Natural killer cell (primary cell): ENCODE data around the gene DENND2A. TPM values are rescaled to one million over a fixed set of nuclear protein-coding genes. Genes with fewer than 3 reads are reported as not detected.
"Not testable (repeated sequence)": the region's sequence is repeated elsewhere in the genome, so short reads cannot be mapped to it uniquely, and the experiment has no call there.

Experiments
- ATAC-seq, 3 donors: fragments of 150-1000 bp in 2 of 3; fragments of 200-7000 bp in 1 of 3; cut with Tn5 transposase; 1 replicate in 1 of 3; 2 replicates in 2 of 3; pipeline ENCODE4 v1.10.0; 2021; ENCODE audit warnings: mild to moderate bottlenecking in 2 of 3, moderate library complexity in 2 of 3
- DNase-seq, 2 donors: peaks; one replicate each; pipeline versions ENCODE4 v3.0.0 to v3.0.0-alpha.2; 2013 to 2021; ENCODE audit warnings: mixed read lengths in 1 of 2
- H3K27ac ChIP-seq: one replicate; pipeline ENCODE4 v1.5.1; 2013; ENCODE audit warnings: mild to moderate bottlenecking, low read length
- H3K27me3 ChIP-seq: one replicate; pipeline ENCODE4 v1.6.1; 2013; ENCODE audit warnings: low read length; ENCODE audit not compliant: control insufficient read depth, insufficient read depth
- H3K36me3 ChIP-seq: one replicate; pipeline ENCODE4 v1.6.1; 2013; ENCODE audit warnings: low read length; ENCODE audit not compliant: control insufficient read depth, insufficient read depth
- H3K4me1 ChIP-seq: one replicate; pipeline ENCODE4 v1.6.1; 2013; ENCODE audit warnings: low read length; ENCODE audit not compliant: control insufficient read depth, insufficient read depth
- H3K4me3 ChIP-seq: one replicate; pipeline ENCODE4 v1.5.1; 2013; ENCODE audit warnings: low read length
- H3K9me3 ChIP-seq: one replicate; pipeline ENCODE4 v1.6.1; 2013; ENCODE audit warnings: low read length; ENCODE audit not compliant: control insufficient read depth, insufficient read depth
- H3K27ac Mint-ChIP-seq, 2 donors: one replicate each; pipeline ENCODE4 v1.8.0; 2022; ENCODE audit warnings: mild to moderate bottlenecking in 2 of 2, mixed read lengths in 2 of 2, moderate library complexity in 1 of 2
- H3K27me3 Mint-ChIP-seq, 2 donors: one replicate each; pipeline ENCODE4 v1.8.0; 2022; ENCODE audit warnings: low read depth in 2 of 2, mixed read lengths in 2 of 2
- H3K36me3 Mint-ChIP-seq: one replicate; pipeline ENCODE4 v1.8.0; 2022; ENCODE audit warnings: mixed read lengths
- H3K4me1 Mint-ChIP-seq, 2 donors: one replicate each; pipeline ENCODE4 v1.8.0; 2022; ENCODE audit warnings: mixed read lengths in 2 of 2
- H3K4me3 Mint-ChIP-seq: one replicate; pipeline ENCODE4 v1.8.0; 2022; ENCODE audit warnings: mild to moderate bottlenecking, moderate library complexity, mixed read lengths
- H3K9me3 Mint-ChIP-seq, 2 donors: one replicate each; pipeline ENCODE4 v1.8.0; 2022; ENCODE audit warnings: mixed read lengths in 2 of 2
- WGBS: methylation state at CpG from one replicate; pipeline ENCODE4 v1.1.7; 2013; ENCODE audit warnings: missing lambda C conversion rate; ENCODE audit not compliant: insufficient coverage; 5-methylcytosine and 5-hydroxymethylcytosine counted together
- intact Hi-C: fragments of 100-400 bp; cut with micrococcal nuclease; formaldehyde crosslinking; loops from one replicate; pipeline ENCODE4 v1.14.2; 2022
- total RNA-seq, 4 donors: library from RNA; stranded (reverse); fragments of 120-200 nt in 1 of 4; gene quantifications; one replicate each; pipeline versions ENCODE4 v1.2.3 to v1.2.4, GENCODE V29; 2013 to 2022
- TF ChIP-seq, protein P1 (sequence below): fragments of 200-600 bp; IDR thresholded peaks from one replicate; pipeline ENCODE4 v1.8.0; 2022; ENCODE audit warnings: antibody characterized with exemption

Gene DENND2A
- total RNA-seq, 3 donors from 2014 or later (not counting 1 experiment from before 2014, with no cell fraction given): 0.12 TPM; not detected in 2

DNA sequence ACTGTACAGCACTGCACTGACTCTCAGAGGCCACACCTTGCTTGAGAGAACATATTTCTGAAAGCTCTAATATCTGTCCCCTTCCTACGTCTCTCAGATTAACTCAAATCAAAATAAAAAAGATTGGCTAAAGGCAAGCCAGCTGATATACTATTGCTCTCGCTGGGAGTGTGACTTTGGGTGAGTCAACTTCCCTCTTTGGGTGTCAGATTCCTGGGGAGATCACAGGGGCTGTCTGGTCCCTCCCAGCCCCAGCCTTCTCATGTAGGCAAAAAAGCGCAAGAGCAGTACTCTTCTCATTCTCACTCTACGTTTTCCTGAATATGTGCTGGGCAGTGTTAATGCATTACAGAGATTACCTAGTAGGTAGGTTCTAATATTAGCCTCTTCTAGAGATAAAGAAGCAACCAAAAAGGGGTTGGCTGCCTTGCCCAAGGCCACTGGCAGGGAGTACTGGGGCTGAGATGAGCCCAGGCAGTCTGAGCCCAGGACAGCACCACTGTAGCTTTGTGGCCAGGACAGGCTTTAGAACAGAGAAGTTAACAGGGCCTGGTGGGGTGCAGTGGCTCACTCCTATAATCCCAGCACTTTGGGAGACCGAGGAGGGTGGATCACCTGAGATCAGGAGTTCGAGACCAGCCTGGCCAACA is 9.1 kb upstream of the DENND2A start:
- Mint-ChIP-seq H3K27me3 (peaks cover 0 to 15% of the 10 kb centered on the region in 2 donors), H3K4me3 (no peak overlapping the region), H3K36me3 (no peaks in the 10 kb centered on the region), H3K27ac (no peak overlapping the region), H3K9me3 (no peaks in the 10 kb centered on the region), H3K4me1 (peaks cover 16 to 20% of the 10 kb centered on the region in 2 donors)
- H3K4me1 ChIP-seq: peaks cover 12% of the 10 kb centered on the region
- 73% methylated on average over 4 of the region's 6 CpGs for WGBS
- H3K9me3 ChIP-seq: no peaks in the 10 kb centered on the region
- no peaks in the 10 kb centered on the region for H3K36me3 ChIP-seq
- TF ChIP-seq, protein P1, sequence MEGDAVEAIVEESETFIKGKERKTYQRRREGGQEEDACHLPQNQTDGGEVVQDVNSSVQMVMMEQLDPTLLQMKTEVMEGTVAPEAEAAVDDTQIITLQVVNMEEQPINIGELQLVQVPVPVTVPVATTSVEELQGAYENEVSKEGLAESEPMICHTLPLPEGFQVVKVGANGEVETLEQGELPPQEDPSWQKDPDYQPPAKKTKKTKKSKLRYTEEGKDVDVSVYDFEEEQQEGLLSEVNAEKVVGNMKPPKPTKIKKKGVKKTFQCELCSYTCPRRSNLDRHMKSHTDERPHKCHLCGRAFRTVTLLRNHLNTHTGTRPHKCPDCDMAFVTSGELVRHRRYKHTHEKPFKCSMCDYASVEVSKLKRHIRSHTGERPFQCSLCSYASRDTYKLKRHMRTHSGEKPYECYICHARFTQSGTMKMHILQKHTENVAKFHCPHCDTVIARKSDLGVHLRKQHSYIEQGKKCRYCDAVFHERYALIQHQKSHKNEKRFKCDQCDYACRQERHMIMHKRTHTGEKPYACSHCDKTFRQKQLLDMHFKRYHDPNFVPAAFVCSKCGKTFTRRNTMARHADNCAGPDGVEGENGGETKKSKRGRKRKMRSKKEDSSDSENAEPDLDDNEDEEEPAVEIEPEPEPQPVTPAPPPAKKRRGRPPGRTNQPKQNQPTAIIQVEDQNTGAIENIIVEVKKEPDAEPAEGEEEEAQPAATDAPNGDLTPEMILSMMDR: no peak
- H3K4me3 ChIP-seq: no peak overlapping the region
- DNase-seq (no peak), ATAC-seq (no peak)
- H3K27ac ChIP-seq: no peak overlapping the region
- intact Hi-C loops: loop anchor here (10.0 kb wide), 1 partner anchor 135 kb away; no protein-coding TSS in a partner anchor
- H3K27me3 ChIP-seq: no peaks in the 10 kb centered on the region

DNA sequence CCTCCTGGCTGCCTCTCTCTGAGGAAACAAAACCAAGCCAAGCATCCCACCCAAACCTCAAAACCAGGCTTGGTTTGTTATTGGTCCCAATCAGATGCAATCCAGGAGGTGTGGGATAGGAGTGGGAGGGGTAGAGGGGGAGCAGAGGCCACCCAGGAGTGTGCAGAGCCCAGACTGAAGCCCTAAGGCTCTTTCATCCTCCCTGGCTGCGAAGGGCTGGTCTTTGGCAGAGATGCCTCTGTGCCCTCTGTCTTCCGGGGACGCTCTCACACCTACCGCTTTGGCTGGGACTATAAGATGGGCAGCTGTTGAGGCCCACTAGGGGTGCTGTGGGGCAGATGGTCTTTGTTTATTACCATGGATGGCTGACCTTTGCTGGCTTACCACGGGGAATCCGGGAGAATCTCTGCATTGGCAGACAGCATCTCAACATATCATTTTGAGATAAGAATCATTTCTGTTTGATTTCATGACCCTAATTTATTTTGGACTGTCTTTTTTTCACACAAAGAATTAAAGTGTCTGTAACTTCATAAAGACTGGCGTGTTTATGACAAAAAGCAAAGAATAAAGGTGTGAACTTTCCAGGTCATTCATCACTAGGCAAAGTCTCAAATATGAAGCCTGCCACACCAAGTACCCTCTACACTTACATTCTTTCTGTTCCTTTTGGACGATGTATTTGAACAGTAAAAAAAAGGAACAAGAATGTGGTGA is 6.5 kb upstream of the DENND2A start:
- intact Hi-C loops: no loop called here
- Histone ChIP-seq H3K4me3 (no peak overlapping the region), H3K9me3 (no peaks in the 10 kb centered on the region), H3K36me3 (no peaks in the 10 kb centered on the region), H3K27me3 (peaks cover 4% of the 10 kb centered on the region), H3K4me1 (peaks cover 8% of the 10 kb centered on the region), H3K27ac (no peak overlapping the region)
- H3K4me3 Mint-ChIP-seq: no peak overlapping the region
- DNase-seq (peak; percentile 31 to 67), ATAC-seq (peak; percentile 83 to 99 (median 98))
- TF ChIP-seq, protein P1: peak; percentile 56
- H3K36me3 Mint-ChIP-seq: no peaks in the 10 kb centered on the region
- 18% methylated on average over 8 of the region's 8 CpGs for WGBS
- peaks cover 9% of the 10 kb centered on the region in 2 donors for H3K4me1 Mint-ChIP-seq
- H3K27ac Mint-ChIP-seq: peak overlapping the region in 1 of 2 donors; percentile 31
- H3K27me3 Mint-ChIP-seq: peaks cover 8 to 24% of the 10 kb centered on the region in 2 donors
- H3K9me3 Mint-ChIP-seq: no peaks in the 10 kb centered on the region

DNA sequence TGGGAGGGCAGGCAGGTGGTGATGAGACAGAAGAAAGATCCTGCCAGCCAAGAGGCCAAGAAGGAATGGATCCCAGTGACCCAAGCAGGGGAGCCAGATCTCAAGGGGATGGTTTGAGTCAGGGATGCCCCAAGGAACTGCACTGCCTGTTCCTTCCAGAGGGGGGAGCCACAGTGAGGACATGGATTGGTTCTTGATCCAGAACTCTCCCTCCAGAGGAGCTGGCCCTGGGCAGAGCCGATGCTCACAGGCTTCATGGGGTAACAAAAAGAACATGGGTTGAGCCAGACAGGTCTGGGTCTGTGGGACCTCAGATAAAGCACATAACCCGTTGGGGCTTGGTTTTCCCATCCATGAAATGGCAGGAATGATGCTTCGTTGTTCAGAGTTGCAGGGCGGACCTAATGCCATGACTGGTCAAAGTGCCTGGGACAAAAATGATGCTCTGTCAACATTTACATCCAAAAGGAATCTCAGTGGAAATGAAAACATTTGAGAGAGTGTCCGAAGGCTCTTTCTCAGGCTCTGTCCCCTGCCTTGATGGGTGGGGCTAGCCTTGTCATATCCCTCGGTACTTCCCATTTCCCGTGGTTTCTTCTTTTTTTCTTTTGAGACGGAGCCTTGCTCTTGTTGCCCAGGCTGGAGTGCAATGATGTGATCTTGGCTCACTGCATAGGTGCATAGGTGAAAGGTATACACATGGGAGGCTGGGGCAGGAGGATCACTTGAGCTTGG is 4.7 kb upstream of the DENND2A start:
- Histone ChIP-seq H3K27ac (no peak overlapping the region), H3K27me3 (peaks cover 17% of the 10 kb centered on the region), H3K9me3 (no peaks in the 10 kb centered on the region), H3K36me3 (no peaks in the 10 kb centered on the region), H3K4me1 (peaks cover 15% of the 10 kb centered on the region), H3K4me3 (no peak overlapping the region)
- Mint-ChIP-seq H3K4me3 (no peak overlapping the region), H3K9me3 (no peaks in the 10 kb centered on the region), H3K36me3 (no peaks in the 10 kb centered on the region), H3K27ac (no peak overlapping the region), H3K27me3 (peaks cover 16 to 34% of the 10 kb centered on the region in 2 donors), H3K4me1 (peaks cover 9 to 16% of the 10 kb centered on the region in 2 donors)
- DNase-seq (peak in 1 of 2 donors; percentile 18), ATAC-seq (no peak)
- TF ChIP-seq, protein P1: no peak
- WGBS: 67% methylated on average over 8 of the region's 8 CpGs
- intact Hi-C loops: no loop called here

DNA sequence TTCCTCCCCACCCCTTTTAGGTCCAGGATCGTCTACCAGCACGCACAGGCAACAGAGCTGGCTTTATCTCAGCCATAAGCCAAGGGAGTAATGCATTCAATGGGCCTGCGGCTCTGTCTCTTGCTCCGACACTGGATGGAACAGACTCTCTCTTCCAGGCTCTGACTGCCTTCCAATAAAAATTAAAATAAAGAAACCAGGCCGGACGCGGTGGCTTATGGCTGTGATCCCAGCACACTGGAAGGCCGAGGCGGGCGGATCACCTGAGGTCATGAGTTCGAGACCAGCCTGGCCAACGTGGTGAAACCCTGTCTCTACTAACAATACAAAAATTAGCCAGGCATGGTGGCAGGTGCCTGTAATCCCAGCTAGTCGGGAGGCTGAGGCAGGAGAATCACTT is 4.1 kb upstream of the DENND2A start:
- intact Hi-C loops: not testable (repeated sequence)
- peaks cover 20% of the 10 kb centered on the region for H3K4me1 ChIP-seq
- WGBS: 89% methylated on average over 13 of the region's 13 CpGs

More for the DNA sequence above, 4.1 kb upstream of the DENND2A start:
- not testable (repeated sequence) for H3K4me3 Mint-ChIP-seq, DNase-seq, H3K27ac Mint-ChIP-seq, H3K9me3 Mint-ChIP-seq, H3K36me3 ChIP-seq, H3K27ac ChIP-seq, H3K4me3 ChIP-seq, ATAC-seq, H3K36me3 Mint-ChIP-seq, H3K9me3 ChIP-seq
- H3K4me1 Mint-ChIP-seq: peaks cover 13 to 21% of the 10 kb centered on the region in 2 donors
- peaks cover 21 to 38% of the 10 kb centered on the region in 2 donors for H3K27me3 Mint-ChIP-seq
- H3K27me3 ChIP-seq: peaks cover 21% of the 10 kb centered on the region
